Measurements from ENCODE around the gene AHDC1. TPM values are rescaled to one million over a fixed set of nuclear protein-coding genes. Genes with fewer than 3 reads are reported as not detected.

The AHDC1 gene
- total and polyA plus RNA-seq, 2 of the 13 experiments (the other 11 are each of a cell fraction or from before 2014, with no cell fraction given) = 1.0 to 2.7 TPM

DNA sequence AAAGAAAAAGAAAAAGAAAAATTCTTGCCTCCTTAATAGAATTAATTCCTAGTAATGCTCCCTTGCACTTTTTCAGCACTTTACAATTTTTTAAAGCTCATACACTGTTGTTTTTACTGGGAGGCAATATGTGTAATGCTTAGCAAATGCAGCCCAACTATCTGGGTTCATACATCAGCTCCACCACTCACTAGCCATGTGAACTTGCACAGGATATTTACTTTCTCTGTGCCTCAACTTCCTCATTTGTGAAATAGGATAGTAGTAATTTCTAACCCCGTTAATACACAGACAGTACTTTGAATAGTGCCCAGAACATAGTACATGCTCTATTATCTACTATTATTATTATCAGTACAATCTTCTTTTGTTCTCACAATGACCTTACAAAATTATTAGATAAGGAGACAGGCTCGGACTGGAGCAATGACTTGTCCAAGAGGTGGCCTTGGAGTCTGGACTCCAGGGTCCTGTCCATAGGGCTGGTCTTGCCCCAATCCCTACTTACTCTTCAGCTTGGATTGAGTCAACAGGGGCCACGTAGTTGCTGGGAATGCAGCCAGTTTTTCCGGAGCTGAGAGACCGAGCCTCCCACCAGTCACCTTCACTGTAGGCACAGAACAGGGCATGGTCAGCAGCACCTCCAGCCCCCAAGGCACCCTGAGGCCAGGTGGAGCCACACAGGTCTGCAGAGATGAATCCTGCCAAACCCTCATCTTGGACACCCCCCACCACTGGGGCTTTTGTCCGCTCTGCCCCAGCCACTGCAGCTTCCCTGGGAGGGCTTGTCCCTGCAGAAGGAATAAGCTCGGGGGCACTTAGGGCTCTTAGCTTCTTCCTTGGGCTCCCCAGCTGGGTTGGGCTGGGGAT, 17.3 kb upstream of the AHDC1 start (continued):
- TF ChIP-seq HOMEZ (CRISPR knock-in tag; IDR thresholded peaks at IDR 0.05; ENCODE audit: low read depth) (no peak), FOXA3 (CRISPR knock-in tag; IDR thresholded peaks at IDR 0.05) (peak; percentile 81), SRSF1 (optimal IDR thresholded peaks at IDR 0.05; ENCODE audit: low read depth, low read length) (no peak), SALL1 (CRISPR knock-in tag; IDR thresholded peaks at IDR 0.05) (peak; percentile 70), TCF12 (IDR thresholded peaks at IDR 0.05) (no peak), TCF12 (CRISPR knock-in tag; IDR thresholded peaks at IDR 0.05) (no peak), ZNF614 (CRISPR knock-in tag; IDR thresholded peaks at IDR 0.05; ENCODE audit: borderline replicate concordance) (0 out of 2 replicates have a peak, but pooled peaks have one; percentile 24), KDM2A (CRISPR knock-in tag; IDR thresholded peaks at IDR 0.05; ENCODE audit: borderline replicate concordance, low read depth) (no peak), TARDBP (CRISPR knock-in tag; IDR thresholded peaks at IDR 0.05) (peak; percentile 44; the same call in 1 of the 2 replicates), NFKB2 (CRISPR knock-in tag; IDR thresholded peaks at IDR 0.05; ENCODE audit: borderline replicate concordance) (no peak), NR2F1 (CRISPR knock-in tag; IDR thresholded peaks at IDR 0.05) (no peak), UBTF (CRISPR knock-in tag; IDR thresholded peaks at IDR 0.05) (peak; percentile 32; the same call in 1 of the 2 replicates), MED1 (CRISPR knock-in tag; IDR thresholded peaks at IDR 0.05) (peak; percentile 19; the same call in 1 of the 2 replicates), ZNF121 (CRISPR knock-in tag; IDR thresholded peaks at IDR 0.05) (no peak), ZNF180 (CRISPR knock-in tag; IDR thresholded peaks at IDR 0.05; ENCODE audit: borderline replicate concordance, low read depth) (no peak), ZNF44 (CRISPR knock-in tag; IDR thresholded peaks at IDR 0.05) (no peak), CENPT (CRISPR knock-in tag; IDR thresholded peaks at IDR 0.05; ENCODE audit: low read depth) (no peak), EP300 (IDR thresholded peaks at IDR 0.05; ENCODE audit: low read depth in 2 of 2, low read length in 2 of 2) (peak in 1 of 2 experiments; percentile 35; a peak in 1 of 4 replicates), EP300 (CRISPR knock-in tag; IDR thresholded peaks at IDR 0.05; ENCODE audit: borderline replicate concordance) (no peak), ZNF644 (CRISPR knock-in tag; IDR thresholded peaks at IDR 0.05; ENCODE audit: low read depth) (peak; percentile 73), ZNF652 (CRISPR knock-in tag; IDR thresholded peaks at IDR 0.05; ENCODE audit: borderline replicate concordance, low read depth) (no peak)
- TF ChIP-seq, protein P1, sequence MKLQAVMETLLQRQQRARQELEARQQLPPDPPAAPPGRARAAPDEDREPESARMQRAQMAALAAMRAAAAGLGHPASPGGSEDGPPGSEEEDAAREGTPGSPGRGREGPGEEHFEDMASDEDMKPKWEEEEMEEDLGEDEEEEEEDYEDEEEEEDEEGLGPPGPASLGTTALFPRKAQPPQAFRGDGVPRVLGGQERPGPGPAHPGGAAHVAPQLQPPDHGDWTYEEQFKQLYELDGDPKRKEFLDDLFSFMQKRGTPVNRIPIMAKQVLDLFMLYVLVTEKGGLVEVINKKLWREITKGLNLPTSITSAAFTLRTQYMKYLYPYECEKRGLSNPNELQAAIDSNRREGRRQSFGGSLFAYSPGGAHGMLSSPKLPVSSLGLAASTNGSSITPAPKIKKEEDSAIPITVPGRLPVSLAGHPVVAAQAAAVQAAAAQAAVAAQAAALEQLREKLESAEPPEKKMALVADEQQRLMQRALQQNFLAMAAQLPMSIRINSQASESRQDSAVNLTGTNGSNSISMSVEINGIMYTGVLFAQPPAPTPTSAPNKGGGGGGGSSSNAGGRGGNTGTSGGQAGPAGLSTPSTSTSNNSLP (IDR thresholded peaks at IDR 0.05; ENCODE audit: low read depth, low read length) = peak; percentile 26; the same call in 1 of the 2 replicates
- TF ChIP-seq, protein P2, sequence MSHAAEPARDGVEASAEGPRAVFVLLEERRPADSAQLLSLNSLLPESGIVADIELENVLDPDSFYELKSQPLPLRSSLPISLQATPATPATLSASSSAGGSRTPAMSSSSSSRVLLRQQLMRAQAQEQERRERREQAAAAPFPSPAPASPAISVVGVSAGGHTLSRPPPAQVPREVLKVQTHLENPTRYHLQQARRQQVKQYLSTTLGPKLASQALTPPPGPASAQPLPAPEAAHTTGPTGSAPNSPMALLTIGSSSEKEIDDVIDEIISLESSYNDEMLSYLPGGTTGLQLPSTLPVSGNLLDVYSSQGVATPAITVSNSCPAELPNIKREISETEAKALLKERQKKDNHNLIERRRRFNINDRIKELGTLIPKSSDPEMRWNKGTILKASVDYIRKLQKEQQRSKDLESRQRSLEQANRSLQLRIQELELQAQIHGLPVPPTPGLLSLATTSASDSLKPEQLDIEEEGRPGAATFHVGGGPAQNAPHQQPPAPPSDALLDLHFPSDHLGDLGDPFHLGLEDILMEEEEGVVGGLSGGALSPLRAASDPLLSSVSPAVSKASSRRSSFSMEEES (CRISPR knock-in tag; IDR thresholded peaks at IDR 0.05) = no peak

All from HepG2 (cell line).